GM12872 (cell line): ENCODE results near the gene ARNT2.

ENCODE experiments used
- CTCF ChIP-seq: IDR thresholded peaks from 3 replicates; pipeline ENCODE4 v1.5.1; 2011; ENCODE audit warnings: low read depth, mild to moderate bottlenecking, low read length, moderate library complexity; ENCODE audit not compliant: insufficient read depth

Gene ARNT2

GRCh38 chr15:80487839-80488390, 83.7 kb downstream of the ARNT2 start:
- no peak for TF ChIP-seq CTCF

DNA sequence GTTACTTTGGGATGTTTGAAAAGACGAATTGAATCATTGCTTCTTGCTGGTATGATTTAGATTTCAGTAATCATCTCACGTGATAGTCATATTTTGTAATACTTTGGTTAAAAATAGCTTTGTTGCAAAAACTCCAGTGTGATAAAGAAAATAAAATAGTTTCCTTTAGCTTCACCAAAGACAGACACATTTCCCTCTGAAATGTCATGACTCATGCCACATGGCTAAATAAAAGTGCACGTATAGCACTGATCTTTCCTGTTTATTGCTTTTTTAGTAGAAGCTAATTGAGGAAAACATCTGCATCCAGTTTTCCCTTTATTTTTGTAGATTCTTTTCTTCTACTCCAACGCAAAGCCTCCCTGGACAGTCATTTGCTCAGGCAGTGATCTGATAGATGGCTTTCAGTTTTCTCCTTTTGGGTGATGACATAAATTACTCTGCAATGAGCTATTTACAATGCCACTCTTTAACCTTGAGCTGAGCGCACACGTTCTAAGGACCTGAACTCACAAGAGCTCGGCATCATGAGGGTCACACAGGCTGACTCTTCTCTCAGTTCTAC, 84.9 kb downstream of the ARNT2 start:
- no peak for TF ChIP-seq CTCF

- no peak for TF ChIP-seq CTCF
Observed at GRCh38 chr15:80490431-80490990, 86.3 kb downstream of the ARNT2 start.

GRCh38 chr15:80491163-80491847, 87.1 kb downstream of the ARNT2 start:
- TF ChIP-seq CTCF = no peak

GRCh38 chr15:80492409-80492808, 88.2 kb downstream of the ARNT2 start:
- TF ChIP-seq CTCF = no peak

- TF ChIP-seq CTCF = no peak
Observed at GRCh38 chr15:80492874-80493273, 88.7 kb downstream of the ARNT2 start.

DNA sequence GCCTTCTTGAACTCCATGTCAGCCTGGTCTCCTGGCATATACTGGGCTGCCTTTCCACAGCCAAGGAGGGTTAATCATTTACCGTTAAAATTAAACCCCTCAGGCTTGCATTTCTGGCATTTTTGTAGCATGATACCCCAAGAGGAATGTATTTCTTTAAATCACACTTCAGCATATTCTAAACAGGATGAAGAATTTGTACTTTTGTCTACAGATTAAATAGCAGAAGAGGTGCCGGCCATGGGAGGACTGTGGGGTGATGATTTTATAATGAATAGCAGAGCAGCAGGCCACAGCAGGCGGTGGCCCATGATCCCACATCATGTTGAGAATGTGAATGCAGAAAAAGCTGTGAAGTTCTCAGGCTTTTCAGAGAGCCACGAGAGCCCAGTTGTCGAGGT, 90.2 kb downstream of the ARNT2 start:
- TF ChIP-seq CTCF = no peak
